ENCODE results near the gene APOA5.
"Not testable (repeated sequence)": the region's sequence is repeated elsewhere in the genome, so short reads cannot be mapped to it uniquely, and the experiment has no call there.

Gene APOA5

DNA sequence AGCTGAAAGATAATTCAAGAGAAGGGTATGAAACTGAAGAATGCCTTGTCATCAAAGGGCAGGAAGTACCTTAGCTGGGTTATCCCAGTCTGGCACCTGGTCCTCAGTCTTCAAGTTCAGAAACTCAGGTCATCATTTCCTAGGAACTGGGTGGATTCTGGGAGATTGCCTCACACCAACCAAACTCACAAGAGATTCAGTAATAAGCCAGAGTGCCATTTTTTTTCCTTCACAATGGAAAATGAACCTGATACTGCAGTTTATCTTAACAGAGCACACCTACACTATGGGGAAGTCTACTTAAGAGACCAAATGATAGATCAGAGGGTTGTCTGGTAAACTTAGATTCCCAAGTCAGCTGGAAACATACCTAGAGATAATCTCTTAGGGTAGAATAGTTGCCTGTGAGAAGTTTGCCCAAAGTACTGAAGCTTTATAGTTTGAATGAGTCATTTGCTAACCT is 15.1 kb downstream of the APOA5 start:
- no peak for DNase-seq (ENCODE audit: low read depth in 1 of 2, low spot score in 1 of 2)

DNA sequence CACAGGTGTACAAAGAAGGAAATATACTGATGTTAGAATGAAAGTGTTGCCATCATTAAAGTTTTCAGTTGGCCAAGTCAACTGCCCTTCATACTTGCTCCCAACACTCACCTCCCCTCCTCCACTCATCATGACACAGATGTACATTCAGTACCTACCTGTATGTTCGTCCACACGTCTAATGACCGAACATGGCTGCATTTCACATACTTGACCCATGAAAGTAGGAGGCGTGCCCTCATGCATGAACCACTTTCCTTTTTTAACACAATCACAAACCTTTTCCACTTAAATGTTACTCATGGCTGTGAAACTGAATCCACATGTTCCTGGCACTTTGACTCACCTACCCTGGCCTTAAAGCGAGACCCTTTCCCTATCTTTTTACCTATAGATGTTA is 15.7 kb downstream of the APOA5 start:
- DNase-seq (ENCODE audit: low read depth in 1 of 2, low spot score in 1 of 2), result no peak

DNA sequence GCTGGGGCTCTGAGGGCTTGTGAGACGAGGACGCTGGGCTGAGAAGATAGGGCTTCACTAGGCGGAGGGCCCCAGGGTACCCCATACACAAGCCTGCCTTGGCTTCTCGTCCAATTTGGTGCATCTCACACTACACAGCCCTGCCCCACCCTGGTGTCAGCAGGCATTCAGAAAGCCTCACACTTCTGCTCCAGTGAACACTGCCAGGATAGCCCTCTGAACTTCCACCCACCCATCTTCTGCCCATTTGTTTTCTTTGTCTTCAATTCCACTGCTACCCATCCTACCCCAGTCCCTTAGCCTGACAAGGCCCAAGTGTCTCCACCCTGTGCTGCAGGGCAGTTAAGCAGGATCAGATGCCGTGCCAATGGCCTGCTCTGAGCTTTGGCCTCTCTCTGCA is 17.0 kb downstream of the APOA5 start:
- DNase-seq (ENCODE audit: low read depth in 1 of 2, low spot score in 1 of 2), result no peak

DNA sequence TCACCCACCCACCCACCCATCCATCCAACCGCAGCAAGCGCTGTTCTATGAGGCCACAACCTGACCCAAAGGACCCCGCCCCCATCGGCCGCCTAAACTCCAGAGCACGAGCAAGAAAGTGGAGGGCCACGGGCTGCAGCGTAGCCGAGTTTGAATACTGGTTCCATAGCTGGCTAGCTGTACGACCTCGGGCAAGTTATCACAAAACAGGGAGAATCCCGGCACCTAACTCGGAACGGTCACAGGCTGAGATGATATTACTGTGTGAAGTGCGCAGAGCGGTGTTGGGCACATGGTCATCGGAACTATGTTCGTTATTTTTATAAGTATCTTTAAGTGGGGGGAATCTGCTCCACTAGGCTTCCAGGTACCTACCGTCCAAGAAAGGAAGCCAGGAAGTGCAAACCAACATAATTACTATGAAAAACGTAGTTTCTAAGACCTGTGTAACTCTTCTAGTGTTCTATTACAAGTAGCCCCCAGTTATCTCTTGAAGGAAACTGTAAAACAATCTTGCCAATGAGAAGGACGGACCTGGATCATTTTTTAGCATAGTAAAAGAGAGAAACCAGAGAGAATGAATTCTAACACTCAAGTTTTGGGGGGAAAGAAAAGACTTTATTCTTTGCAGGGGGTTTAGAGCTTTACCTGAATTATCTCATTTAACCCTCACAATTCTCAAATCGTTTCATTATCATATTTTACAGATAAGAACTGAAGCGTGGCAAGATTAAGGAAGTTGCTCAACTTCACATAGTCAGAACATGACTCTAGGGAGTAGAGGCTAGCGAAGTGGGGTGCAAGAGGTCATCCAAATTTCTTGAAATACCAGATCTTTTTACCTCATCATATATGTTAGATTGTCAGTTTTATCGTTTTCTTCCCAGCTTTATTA is 18.2 kb downstream of the APOA5 start:
- DNase-seq (ENCODE audit: low read depth in 1 of 2, low spot score in 1 of 2), result no peak

DNA sequence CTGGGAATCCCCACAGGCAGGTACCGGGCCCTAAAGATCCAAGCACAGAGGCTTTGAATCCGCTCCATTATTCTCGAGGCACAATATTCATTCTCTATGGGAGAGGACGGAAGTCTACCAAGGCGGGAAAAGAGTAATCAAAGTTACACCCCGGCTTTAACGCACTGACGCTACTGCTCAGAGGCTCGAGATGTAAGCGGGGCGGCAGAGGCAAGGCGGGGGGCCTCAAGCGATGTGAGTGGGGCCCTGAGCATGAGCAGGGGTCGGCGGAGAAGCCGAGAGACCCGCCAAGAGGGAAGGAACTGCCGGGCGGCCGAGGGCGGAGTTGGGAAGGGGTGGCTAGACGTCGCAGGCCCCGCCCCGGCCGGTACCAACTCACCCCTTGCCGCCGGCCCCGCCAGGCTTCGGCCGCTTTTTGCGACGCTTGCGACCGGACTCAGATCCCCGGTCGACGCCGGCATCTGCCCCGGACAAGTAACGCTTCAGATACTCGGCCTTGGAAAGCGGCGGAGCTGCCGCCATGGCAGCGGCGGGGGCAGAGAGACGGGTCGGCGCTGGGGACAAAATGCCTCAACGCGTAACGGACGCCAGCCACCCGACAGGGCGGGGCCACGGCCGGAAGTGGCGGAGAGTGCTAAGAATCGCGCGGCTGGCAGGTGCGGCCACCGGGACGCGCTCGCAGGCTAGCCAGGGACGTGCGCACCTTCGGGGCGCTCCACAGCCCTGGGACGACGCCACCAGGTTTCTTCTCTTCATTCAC is 19.1 kb downstream of the APOA5 start, which contains the start of gene BUD13:
Gene BUD13 (minus strand): TSS at position 545 of the 760 bp plus-strand sequence. CDS start 23 bp downstream, at position 522.
- peak; percentile 92 to 93 for DNase-seq (ENCODE audit: low read depth in 1 of 2, low spot score in 1 of 2)

DNA sequence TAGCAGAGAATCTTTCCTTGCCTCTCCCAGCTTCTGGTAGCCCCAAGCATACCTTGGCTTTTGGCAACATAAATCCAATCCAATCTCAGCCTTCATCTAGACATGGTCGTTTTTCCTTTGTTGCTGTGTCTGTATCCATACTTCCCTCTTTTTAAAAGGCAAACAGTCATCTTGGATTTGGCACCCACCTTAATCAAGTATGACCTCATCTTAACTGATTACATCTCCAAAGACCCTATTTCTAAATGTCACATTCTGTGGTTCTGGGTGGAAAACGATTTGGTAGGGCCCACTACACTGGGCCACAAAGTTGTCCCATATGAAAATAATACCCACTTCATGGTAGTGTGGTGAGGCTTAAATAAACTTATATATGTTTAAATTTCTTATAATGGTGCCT is 19.7 kb downstream of the APOA5 start:
- DNase-seq (ENCODE audit: low read depth in 1 of 2, low spot score in 1 of 2), result no peak

DNA sequence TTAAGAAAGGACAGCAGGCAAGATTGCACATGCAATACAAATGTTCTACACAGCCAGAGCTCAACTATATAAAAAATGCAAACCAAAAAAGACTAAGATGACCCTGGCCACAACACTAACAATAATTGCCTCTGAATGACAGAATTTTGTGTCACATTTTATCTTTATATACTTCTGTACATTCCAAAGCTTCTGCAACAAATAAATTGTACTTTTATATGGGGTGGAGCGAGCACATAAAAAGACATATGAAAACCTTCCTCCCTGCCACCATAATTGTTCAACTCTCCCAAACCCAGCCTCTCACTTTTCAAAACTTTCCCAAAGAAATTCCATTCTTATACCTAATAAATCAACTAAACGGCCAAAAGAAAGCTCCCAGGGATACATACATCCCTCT is 29.5 kb downstream of the APOA5 start:
- no peak for DNase-seq (ENCODE audit: low read depth in 1 of 2, low spot score in 1 of 2)

DNA sequence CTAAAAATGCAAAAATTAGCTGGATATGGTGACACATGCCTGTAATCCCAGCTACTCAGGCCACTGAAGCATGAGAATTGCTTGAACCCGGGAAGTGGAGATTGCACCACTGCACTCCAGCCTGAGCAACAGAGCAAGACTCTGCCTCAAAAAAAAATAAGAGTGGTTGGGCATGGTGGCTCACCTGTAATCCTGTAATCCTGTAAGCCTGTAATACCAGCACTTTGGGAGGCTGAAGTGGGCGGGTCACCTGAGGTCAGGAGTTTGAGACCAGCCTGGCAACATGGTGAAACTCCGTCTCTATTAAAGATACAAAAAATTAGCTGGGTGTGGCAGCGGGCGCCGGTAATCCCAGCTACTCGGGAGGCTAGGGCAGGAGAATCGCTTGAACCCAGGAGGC is 35.6 kb downstream of the APOA5 start:
- DNase-seq (ENCODE audit: low read depth in 1 of 2, low spot score in 1 of 2), result not testable (repeated sequence)

DNA sequence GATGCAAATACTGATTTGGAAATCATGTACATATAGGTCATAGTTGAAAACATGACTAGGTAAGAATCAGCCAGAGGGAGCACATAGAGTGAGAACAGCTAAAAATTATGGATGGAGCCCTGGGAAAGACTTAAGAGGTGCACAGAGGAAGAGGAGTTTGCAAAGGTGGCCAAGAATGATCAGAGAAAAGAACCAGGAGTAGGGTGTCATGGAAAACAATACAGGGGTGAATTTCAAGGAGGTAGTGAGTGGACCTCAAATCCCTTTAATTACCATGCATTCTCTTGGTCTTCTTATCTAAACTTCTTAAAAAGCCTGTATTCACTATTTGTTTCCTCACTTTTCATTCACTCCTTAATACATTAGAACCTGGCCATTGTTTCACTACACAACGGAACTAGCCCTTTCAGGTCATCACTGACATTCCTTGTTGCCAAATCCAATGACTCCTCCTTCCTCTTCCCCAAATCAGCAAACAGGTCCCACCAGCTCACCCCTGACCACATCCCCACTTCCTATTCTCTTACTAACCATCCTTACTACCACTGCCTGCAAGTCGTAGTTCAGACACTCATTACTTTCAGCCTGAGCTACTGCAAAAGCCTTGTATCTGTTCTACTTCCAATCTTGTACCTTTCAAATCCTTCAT is 41.5 kb downstream of the APOA5 start:
- no peak for DNase-seq (ENCODE audit: low read depth in 1 of 2, low spot score in 1 of 2)

DNA sequence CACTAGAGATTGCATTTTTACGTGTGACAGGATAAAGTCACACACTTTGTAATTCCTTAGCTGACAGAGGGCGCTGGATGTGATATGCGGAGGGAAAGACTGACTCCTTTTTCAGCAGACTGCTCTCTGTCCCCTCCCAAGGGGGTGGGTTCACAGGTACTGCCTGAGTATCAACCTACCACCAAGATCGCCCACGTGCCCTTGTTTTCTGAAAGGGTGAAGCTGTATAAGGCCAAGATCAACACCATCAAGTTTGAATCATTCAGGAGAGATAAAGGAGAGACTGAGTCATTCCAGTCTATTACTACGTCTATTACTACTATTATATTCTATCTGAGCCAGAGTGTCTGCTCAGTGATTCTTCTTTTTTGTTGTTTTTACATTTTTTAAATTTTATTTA is 49.6 kb downstream of the APOA5 start:
- no peak for DNase-seq (ENCODE audit: low read depth in 1 of 2, low spot score in 1 of 2)

DNA sequence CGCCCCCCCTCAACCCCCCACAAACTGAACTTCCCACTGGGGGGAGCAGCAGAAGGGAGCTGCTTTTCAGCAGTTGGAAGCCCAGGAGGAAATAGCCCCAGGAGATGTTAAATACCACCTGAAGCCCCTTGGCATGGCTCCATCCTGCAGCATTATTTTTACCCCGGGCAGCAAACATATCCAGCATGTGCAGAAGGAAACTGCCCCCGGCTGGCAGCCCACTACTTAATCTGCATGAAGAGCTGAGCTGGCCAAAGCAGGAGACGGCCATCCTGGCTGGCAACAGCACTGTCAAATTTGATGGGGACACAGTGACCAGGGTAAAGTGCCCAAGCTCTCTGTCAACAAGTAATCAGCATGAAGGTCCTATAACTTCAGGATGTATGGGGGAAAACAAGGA is 50.9 kb downstream of the APOA5 start:
- DNase-seq (ENCODE audit: low read depth in 1 of 2, low spot score in 1 of 2), result no peak

Measured in activated CD4-positive, alpha-beta T cell treated with anti-CD3 and anti-CD28 coated beads, Interleukin-2, amount 50 U/mL, for 24 hours (primary cell).